HG03095 (cell line): ENCODE data around the gene SPATA31C1.
"Not testable (repeated sequence)": the region's sequence is repeated elsewhere in the genome, so short reads cannot be mapped to it uniquely, and the experiment has no call there.

ENCODE experiments used
- ATAC-seq: cut with Tn5 transposase; IDR thresholded peaks from one replicate; pipeline ENCODE4 v1.9.1; 2021; ENCODE audit warnings: moderate library complexity; ENCODE audit not compliant: unreplicated experiment

Gene SPATA31C1

GRCh38 chr9:87886210-87886932 is 31.4 kb upstream of the SPATA31C1 start:
- ATAC-seq: no peak

GRCh38 chr9:87886933-87887505 is 30.7 kb upstream of the SPATA31C1 start:
- ATAC-seq: no peak

GRCh38 chr9:87887661-87888480 is 29.9 kb upstream of the SPATA31C1 start:
- ATAC-seq: no peak

- ATAC-seq: no peak
Measured at GRCh38 chr9:87888501-87888900, 29.3 kb upstream of the SPATA31C1 start.

- ATAC-seq: no peak
Measured at GRCh38 chr9:87889065-87889881, 28.5 kb upstream of the SPATA31C1 start.

- ATAC-seq: no peak
Measured at GRCh38 chr9:87889882-87890252, 27.9 kb upstream of the SPATA31C1 start.

GRCh38 chr9:87890837-87891236 is 26.9 kb upstream of the SPATA31C1 start:
- ATAC-seq: no peak

- ATAC-seq: no peak
Measured at GRCh38 chr9:87891754-87892153, 26.0 kb upstream of the SPATA31C1 start.

- ATAC-seq: no peak
Measured at GRCh38 chr9:87892956-87893355, 24.8 kb upstream of the SPATA31C1 start.

GRCh38 chr9:87894998-87895625 is 22.6 kb upstream of the SPATA31C1 start:
- ATAC-seq: no peak

GRCh38 chr9:87896891-87897290 is 20.9 kb upstream of the SPATA31C1 start:
- no peak for ATAC-seq

GRCh38 chr9:87898151-87898550 is 19.6 kb upstream of the SPATA31C1 start:
- ATAC-seq: no peak

- not testable (repeated sequence) for ATAC-seq
Measured at GRCh38 chr9:87902371-87902770, 15.4 kb upstream of the SPATA31C1 start.

GRCh38 chr9:87909310-87910041 is 8.3 kb upstream of the SPATA31C1 start:
- ATAC-seq: no peak

- ATAC-seq: no peak
Measured at GRCh38 chr9:87910821-87911220, 6.9 kb upstream of the SPATA31C1 start.

- ATAC-seq: not testable (repeated sequence)
Measured at GRCh38 chr9:87919013-87919412, 1.3 kb downstream of the SPATA31C1 start.

- not testable (repeated sequence) for ATAC-seq
Measured at GRCh38 chr9:87921561-87921960, 3.8 kb downstream of the SPATA31C1 start.

- not testable (repeated sequence) for ATAC-seq
Measured at GRCh38 chr9:87923012-87923411, 5.2 kb downstream of the SPATA31C1 start.

GRCh38 chr9:87924851-87925250 is 7.1 kb downstream of the SPATA31C1 start:
- not testable (repeated sequence) for ATAC-seq

- not testable (repeated sequence) for ATAC-seq
Measured at GRCh38 chr9:87929152-87929551, 11.4 kb downstream of the SPATA31C1 start.
